Gastroesophageal sphincter (tissue), 3 donors: ENCODE measurements around the gene PPP1R18.

Experiments
- CTCF ChIP-seq, 4 experiments: fragments of 200-600 bp in 2 of 4; fragments of 450-650 bp in 2 of 4; sonication (generic) in 1 of 4; IDR thresholded peaks; one replicate each; pipeline ENCODE4 v1.5.1; 2017 to 2019; ENCODE audit warnings: antibody characterized with exemption in 4 of 4, mild to moderate bottlenecking in 2 of 4, moderate library complexity in 2 of 4
- POLR2A ChIP-seq, 2 donors: fragments of 450-650 bp; IDR thresholded peaks; one replicate each; pipeline ENCODE4 v1.6.1; 2017; ENCODE audit warnings: antibody characterized with exemption in 2 of 2, mild to moderate bottlenecking in 2 of 2, moderate library complexity in 1 of 2
- POLR2AphosphoS5 ChIP-seq: sonication (generic); formaldehyde crosslinking; IDR thresholded peaks from one replicate; pipeline ENCODE4 v1.6.1; 2017; ENCODE audit warnings: antibody characterized with exemption

- TF ChIP-seq CTCF (IDR thresholded peaks at IDR 0.05) (peak in 3 of 4 experiments; percentile 66 to 80 (median 69)), POLR2AphosphoS5 (peak; percentile 10), POLR2A (IDR thresholded peaks at IDR 0.05) (no peak)
Observed at GRCh38 chr6:30730601-30731435, 44.4 kb upstream of the PPP1R18 start.
